Measurements from ENCODE around the gene NOC2L.

GRCh38 chr1:980137-980571 is 21.1 kb upstream of the NOC2L start:
- TF ChIP-seq, protein P1, sequence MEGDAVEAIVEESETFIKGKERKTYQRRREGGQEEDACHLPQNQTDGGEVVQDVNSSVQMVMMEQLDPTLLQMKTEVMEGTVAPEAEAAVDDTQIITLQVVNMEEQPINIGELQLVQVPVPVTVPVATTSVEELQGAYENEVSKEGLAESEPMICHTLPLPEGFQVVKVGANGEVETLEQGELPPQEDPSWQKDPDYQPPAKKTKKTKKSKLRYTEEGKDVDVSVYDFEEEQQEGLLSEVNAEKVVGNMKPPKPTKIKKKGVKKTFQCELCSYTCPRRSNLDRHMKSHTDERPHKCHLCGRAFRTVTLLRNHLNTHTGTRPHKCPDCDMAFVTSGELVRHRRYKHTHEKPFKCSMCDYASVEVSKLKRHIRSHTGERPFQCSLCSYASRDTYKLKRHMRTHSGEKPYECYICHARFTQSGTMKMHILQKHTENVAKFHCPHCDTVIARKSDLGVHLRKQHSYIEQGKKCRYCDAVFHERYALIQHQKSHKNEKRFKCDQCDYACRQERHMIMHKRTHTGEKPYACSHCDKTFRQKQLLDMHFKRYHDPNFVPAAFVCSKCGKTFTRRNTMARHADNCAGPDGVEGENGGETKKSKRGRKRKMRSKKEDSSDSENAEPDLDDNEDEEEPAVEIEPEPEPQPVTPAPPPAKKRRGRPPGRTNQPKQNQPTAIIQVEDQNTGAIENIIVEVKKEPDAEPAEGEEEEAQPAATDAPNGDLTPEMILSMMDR (IDR thresholded peaks at IDR 0.05): no peak
- TF ChIP-seq POLR2A (IDR thresholded peaks at IDR 0.05): no peak
